BJ (cell line): ENCODE results near the gene CFAP65. TPM values are rescaled to one million over a fixed set of nuclear protein-coding genes. Genes with fewer than 3 reads are reported as not detected.

Experiments
- CTCF ChIA-PET: fragments of 350-600 bp; formaldehyde crosslinking; extraction: SDS; loops from one replicate; lab custom pipeline; 2021; ENCODE audit warnings: antibody characterized with exemption, inconsistent platforms; lab: Yijun Ruan, JAX
- POLR2A ChIA-PET: fragments of 300-600 bp; sonication (Branson Sonifier 250); formaldehyde crosslinking; extraction: SDS; loops from one replicate; lab custom pipeline; 2021; ENCODE audit warnings: antibody characterized with exemption; lab: Charles Lee
- DNase-seq: peaks from one replicate; pipeline ENCODE4 v3.0.0-alpha.2; 2011; ENCODE audit warnings: low read depth
- H3K27me3 ChIP-seq: 2 replicates; pipeline ENCODE4 v1.6.0; 2011; ENCODE audit warnings: low read length; ENCODE audit not compliant: control insufficient read depth, insufficient read depth
- H3K36me3 ChIP-seq: 2 replicates; pipeline ENCODE4 v1.5.1; 2011; ENCODE audit warnings: low read length; ENCODE audit not compliant: control insufficient read depth, insufficient read depth
- H3K4me3 ChIP-seq: 2 replicates; pipeline ENCODE4 v1.5.1; 2011; ENCODE audit warnings: low read depth, mild to moderate bottlenecking, control low read depth, low read length
- CTCF ChIP-seq: IDR thresholded peaks from 2 replicates; pipeline ENCODE4 v1.5.1; 2011; ENCODE audit warnings: low read depth, mild to moderate bottlenecking, control low read depth, inconsistent platforms, low read length, moderate library complexity; ENCODE audit not compliant: insufficient read depth
- polyA plus RNA-seq: library from polyadenylated mRNA; depleted of rRNA; stranded (reverse); fragments of >200 nt; gene quantifications from 2 replicates; pipeline ENCODE4 v1.2.3, GENCODE V29; 2011

CFAP65 gene
- polyA plus RNA-seq, 1 experiment: not detected

GRCh38 chr2:219019436-219019835 lies 21.9 kb downstream of the CFAP65 start:
- H3K27me3 ChIP-seq: peaks cover 32% of the 10 kb centered on the region
- POLR2A ChIA-PET: no interaction called here

GRCh38 chr2:219018726-219019125 lies 22.6 kb downstream of the CFAP65 start:
- POLR2A ChIA-PET: no interaction called here
- Histone ChIP-seq H3K27me3 (peaks cover 29% of the 10 kb centered on the region), H3K36me3 (no peaks in the 10 kb centered on the region), H3K4me3 (no peak overlapping the region)
- CTCF ChIA-PET: interaction anchor here (1.0 to 3.0 kb wide), 5 partner anchors 8 to 103 kb away, joined by 3 to 20 read pairs (median 3); no protein-coding TSS in a partner anchor
- DNase-seq: no peak
- TF ChIP-seq CTCF: no peak

More at GRCh38 chr2:219019436-219019835, 21.9 kb downstream of the CFAP65 start:
- H3K4me3 ChIP-seq: no peak overlapping the region
- TF ChIP-seq CTCF: no peak
- H3K36me3 ChIP-seq: no peaks in the 10 kb centered on the region
- no peak for DNase-seq
- CTCF ChIA-PET: interaction anchor here (0.6 to 3.0 kb wide), 6 partner anchors 9 to 280 kb away, joined by 3 to 20 read pairs (median 5); no protein-coding TSS in a partner anchor

GRCh38 chr2:219018286-219018685 lies 23.0 kb downstream of the CFAP65 start:
- Histone ChIP-seq H3K36me3 (no peaks in the 10 kb centered on the region), H3K4me3 (no peak overlapping the region), H3K27me3 (peaks cover 25% of the 10 kb centered on the region)
- DNase-seq: no peak
- no peak for TF ChIP-seq CTCF
- POLR2A ChIA-PET: no interaction called here
- CTCF ChIA-PET: interaction anchor here (1.0 to 1.5 kb wide), 3 partner anchors 17 to 104 kb away, joined by 3 to 7 read pairs (median 3); no protein-coding TSS in a partner anchor

GRCh38 chr2:219017201-219017931 lies 23.9 kb downstream of the CFAP65 start:
- ChIA-PET CTCF (interaction anchor here (1.0 to 2.4 kb wide), 3 partner anchors 13 to 37 kb away, joined by 3 to 13 read pairs (median 3); no protein-coding TSS in a partner anchor), POLR2A (no interaction called here)
- DNase-seq: no peak
- no peak for TF ChIP-seq CTCF
- Histone ChIP-seq H3K36me3 (no peaks in the 10 kb centered on the region), H3K27me3 (peaks cover 21% of the 10 kb centered on the region), H3K4me3 (no peak overlapping the region)

GRCh38 chr2:219016721-219017120 lies 24.6 kb downstream of the CFAP65 start:
- POLR2A ChIA-PET: no interaction called here

More at GRCh38 chr2:219016721-219017120, 24.6 kb downstream of the CFAP65 start:
- no peak overlapping the region for H3K4me3 ChIP-seq
- H3K36me3 ChIP-seq: no peaks in the 10 kb centered on the region
- no peak for DNase-seq
- peaks cover 23% of the 10 kb centered on the region for H3K27me3 ChIP-seq
- TF ChIP-seq CTCF: no peak
- CTCF ChIA-PET: interaction anchor here (1.2 to 2.4 kb wide), 2 partner anchors 13 to 36 kb away, joined by 3 to 13 read pairs; no protein-coding TSS in a partner anchor
